Activated T-helper 1 cell treated with Interleukin-2 at 50 U/mL for 16 hours (primary cell): Measurements from ENCODE around the gene GTPBP6.
"Not testable (repeated sequence)": the region's sequence is repeated elsewhere in the genome, so short reads cannot be mapped to it uniquely, and the experiment has no call there.

ENCODE experiments used
- DNase-seq: peaks from one replicate; pipeline ENCODE4 v3.0.0-alpha.2; 2020; ENCODE audit warnings: low read depth

Gene GTPBP6

GRCh38 chrX:316351-317325 lies 2.0 kb downstream of the GTPBP6 start:
- no peak for DNase-seq

- no peak for DNase-seq
Measured at GRCh38 chrX:314781-315595, 3.6 kb downstream of the GTPBP6 start.

GRCh38 chrX:314049-314448 lies 4.5 kb downstream of the GTPBP6 start:
- no peak for DNase-seq

- no peak for DNase-seq
Measured at GRCh38 chrX:313546-313945, 5.0 kb downstream of the GTPBP6 start.

GRCh38 chrX:312621-313331 lies 5.8 kb downstream of the GTPBP6 start:
- no peak for DNase-seq

- DNase-seq, result no peak
Measured at GRCh38 chrX:311156-312129, 7.2 kb downstream of the GTPBP6 start.

GRCh38 chrX:310621-311155 lies 7.9 kb downstream of the GTPBP6 start:
- no peak for DNase-seq

GRCh38 chrX:308821-309520 lies 9.6 kb downstream of the GTPBP6 start:
- no peak for DNase-seq

GRCh38 chrX:307261-308111 lies 11.1 kb downstream of the GTPBP6 start:
- no peak for DNase-seq

- not testable (repeated sequence) for DNase-seq
Measured at GRCh38 chrX:306614-307251, 11.9 kb downstream of the GTPBP6 start.

- not testable (repeated sequence) for DNase-seq
Measured at GRCh38 chrX:305781-306613, 12.6 kb downstream of the GTPBP6 start.

GRCh38 chrX:302975-303374 lies 15.6 kb downstream of the GTPBP6 start:
- DNase-seq, result no peak

GRCh38 chrX:300334-300733 lies 18.3 kb downstream of the GTPBP6 start:
- DNase-seq, result no peak

- no peak for DNase-seq
Measured at GRCh38 chrX:298993-299392, 19.6 kb downstream of the GTPBP6 start.

- no peak for DNase-seq
Measured at GRCh38 chrX:295136-295535, 23.5 kb downstream of the GTPBP6 start.

- DNase-seq, result no peak
Measured at GRCh38 chrX:292900-293897, 25.4 kb downstream of the GTPBP6 start.
